ENCODE data around the gene LSR.

Gene LSR

DNA sequence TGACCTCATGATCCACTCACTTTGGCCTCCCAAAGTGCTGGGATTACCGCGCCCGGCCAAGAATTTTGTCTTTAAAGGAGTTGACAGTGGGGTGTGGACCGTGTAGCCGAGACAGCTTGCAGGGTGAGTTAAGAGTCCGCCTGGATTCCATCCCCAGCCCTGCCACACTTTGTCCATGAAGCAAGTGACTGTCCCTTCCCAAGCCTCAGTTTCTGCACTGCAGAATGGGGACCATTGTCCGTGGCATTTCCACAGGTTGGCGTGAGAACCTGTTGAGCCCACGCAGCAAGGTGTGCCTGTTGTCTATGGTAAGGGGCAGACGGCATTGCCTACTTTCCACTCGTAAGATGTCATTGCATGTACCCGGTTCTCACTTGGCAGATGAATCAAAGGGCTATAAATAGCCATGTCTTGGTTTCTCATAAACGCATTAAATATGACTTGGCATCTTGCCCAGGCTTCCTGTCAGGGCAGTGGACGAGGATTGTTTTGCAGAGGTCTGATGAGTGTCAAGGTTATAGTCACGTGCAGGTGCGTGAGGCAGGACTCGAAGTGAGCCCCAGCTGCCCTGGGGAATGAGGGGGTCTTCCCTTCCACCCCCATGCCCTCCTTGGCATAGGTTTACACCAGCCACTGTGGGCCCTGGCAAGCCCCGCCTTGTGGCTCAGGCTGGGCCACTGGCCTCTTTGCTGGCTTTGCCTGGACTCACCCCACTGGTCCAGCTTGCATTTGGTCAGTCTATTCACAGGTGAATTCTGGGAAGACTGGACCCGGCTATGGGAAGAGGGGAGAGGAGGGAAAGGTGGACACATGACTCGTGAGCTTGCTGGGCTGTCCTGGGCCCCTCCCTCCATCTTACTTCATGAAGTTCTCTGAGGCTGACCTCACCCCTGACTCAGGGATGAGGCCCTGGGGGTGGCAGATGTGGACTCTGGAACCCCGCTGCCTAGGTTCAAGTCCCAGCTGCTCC lies 34.9 kb upstream of the LSR start:
- no peak overlapping the region; the same call in 1 of the 2 replicates for H3K27ac ChIP-seq
- TF ChIP-seq ZFX (IDR thresholded peaks at IDR 0.05; ENCODE audit: borderline replicate concordance) = no peak
- TF ChIP-seq, protein P1, sequence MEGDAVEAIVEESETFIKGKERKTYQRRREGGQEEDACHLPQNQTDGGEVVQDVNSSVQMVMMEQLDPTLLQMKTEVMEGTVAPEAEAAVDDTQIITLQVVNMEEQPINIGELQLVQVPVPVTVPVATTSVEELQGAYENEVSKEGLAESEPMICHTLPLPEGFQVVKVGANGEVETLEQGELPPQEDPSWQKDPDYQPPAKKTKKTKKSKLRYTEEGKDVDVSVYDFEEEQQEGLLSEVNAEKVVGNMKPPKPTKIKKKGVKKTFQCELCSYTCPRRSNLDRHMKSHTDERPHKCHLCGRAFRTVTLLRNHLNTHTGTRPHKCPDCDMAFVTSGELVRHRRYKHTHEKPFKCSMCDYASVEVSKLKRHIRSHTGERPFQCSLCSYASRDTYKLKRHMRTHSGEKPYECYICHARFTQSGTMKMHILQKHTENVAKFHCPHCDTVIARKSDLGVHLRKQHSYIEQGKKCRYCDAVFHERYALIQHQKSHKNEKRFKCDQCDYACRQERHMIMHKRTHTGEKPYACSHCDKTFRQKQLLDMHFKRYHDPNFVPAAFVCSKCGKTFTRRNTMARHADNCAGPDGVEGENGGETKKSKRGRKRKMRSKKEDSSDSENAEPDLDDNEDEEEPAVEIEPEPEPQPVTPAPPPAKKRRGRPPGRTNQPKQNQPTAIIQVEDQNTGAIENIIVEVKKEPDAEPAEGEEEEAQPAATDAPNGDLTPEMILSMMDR (IDR thresholded peaks at IDR 0.05) = no peak

DNA sequence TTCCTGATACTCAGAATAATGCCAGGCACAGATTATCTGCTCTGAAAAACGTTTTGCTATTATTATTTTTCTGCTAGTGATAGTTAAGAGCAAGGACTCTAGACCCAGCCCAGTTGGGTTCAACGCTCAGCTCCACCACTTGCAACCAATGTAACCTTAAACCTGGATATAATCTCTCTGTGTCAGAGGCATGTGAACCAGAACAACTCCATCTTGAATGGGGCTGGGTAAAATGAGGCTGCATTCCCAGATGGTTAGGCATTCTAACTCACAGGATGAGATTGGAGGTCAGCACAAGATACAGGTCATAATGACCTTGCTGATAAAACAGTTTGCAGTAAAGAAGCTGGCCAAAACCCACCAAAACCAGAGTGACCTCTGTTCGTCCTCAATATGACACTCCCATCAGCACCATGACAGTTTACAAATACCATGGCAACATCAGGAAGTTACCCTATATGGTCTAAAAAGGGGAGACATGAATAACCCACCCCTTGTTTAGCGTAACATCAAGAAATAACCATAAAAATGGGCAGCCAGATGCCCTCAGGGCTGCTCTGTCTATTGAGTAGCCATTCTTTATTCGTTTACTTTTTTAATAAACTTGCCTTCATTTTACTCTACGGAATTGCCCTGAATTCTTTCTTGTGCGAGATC lies 33.9 kb upstream of the LSR start:
- TF ChIP-seq, protein P1 (IDR thresholded peaks at IDR 0.05) = no peak
- TF ChIP-seq ZFX (IDR thresholded peaks at IDR 0.05; ENCODE audit: borderline replicate concordance) = no peak
- no peak overlapping the region for H3K27ac ChIP-seq

DNA sequence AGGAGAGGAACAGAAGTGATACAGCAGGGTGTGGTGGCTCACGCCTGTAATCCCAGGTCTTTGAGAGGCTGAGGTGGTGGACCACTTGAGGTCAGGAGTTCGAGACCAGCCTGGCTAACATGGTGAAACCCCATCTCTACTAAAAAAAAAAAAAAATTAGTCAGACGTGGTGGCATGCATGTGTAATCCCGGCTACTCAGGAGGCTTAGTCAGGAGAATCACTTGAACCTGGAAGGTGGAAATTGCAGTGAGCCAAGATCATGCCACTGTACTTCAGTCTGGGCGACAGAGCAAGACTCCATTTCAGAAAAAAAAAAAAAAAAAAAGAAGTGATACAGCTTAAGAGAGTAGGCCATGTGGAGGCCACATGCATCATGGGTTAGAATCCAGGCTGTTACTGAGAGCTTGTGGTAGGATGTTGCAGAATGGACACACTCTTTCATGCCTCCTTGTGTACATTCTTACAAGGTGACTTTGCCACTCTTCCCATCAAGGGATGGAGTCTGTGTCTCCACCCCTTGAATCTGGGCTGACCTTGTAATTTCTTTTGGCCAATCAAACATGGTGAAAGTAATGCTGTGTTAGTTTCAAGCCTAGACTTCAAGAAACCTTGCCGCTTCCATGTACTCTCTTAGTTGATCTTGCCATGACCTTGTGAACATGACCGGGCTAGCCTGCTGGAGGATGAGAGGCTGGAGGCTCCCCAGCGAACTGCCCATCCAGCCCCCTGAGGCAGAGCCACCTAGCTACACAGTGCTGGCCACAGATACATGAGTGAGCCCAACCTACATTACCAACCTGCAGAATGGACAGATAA lies 32.6 kb upstream of the LSR start:
- no peak for TF ChIP-seq ZFX (IDR thresholded peaks at IDR 0.05; ENCODE audit: borderline replicate concordance)
- TF ChIP-seq, protein P1 (IDR thresholded peaks at IDR 0.05) = no peak
- no peak overlapping the region for H3K27ac ChIP-seq

DNA sequence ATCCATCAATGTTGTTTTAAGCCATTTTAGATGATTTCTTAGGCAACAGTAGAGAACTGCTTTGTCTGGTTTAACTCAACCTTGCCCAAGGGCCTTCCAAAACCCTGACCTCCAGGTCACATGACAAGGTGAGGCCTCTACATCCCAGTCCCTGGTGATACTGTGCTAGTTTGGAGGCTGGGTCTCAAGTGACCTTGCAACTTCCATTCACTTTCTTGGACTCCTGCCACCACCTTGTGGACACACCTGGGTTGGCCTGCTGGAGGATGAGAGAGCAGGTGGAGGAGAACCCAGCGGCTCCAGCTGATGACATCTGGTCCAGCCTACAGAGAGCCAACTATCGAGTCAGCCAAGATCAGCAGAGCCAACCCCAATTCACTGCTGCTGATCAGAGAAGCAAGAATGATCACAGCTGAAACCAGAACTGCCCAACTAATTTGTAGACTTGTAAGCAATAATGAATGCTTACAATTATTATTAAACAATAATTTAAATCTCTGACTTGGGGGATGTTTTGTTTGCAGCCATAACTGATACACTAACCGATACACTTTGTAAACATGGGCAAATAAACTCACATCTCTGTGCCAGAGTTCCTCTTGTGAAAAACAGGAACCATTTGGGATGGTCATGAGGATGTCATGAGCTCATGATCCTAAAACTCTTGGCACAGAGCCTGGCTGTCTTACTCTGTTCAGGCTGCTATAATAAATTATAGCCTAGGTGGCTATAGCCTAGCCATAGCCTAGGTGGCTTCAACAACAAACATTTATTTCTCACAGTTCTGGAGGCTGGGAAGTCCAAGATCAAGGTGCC lies 31.8 kb upstream of the LSR start:
- TF ChIP-seq, protein P1 (IDR thresholded peaks at IDR 0.05) = no peak
- TF ChIP-seq ZFX (IDR thresholded peaks at IDR 0.05; ENCODE audit: borderline replicate concordance) = no peak
- H3K27ac ChIP-seq = no peak overlapping the region

DNA sequence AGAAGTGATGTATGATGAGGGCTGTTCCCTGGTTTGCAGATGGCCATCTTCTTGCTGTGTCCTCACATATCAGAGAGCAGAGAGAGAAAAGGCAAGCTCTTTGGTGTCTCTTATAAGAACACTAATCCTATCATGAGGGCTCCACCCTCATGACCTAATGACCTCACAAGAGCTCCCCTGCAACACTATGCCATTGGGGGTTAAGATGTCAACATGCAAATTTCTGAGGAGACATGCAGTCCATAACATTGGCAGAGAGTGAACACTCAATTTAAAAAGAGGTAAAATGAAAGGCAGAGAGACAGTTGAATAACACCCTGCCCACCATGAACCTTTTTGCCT lies 31.2 kb upstream of the LSR start:
- H3K27ac ChIP-seq = no peak overlapping the region
- no peak for TF ChIP-seq ZFX (IDR thresholded peaks at IDR 0.05; ENCODE audit: borderline replicate concordance)
- TF ChIP-seq, protein P1 (IDR thresholded peaks at IDR 0.05) = no peak

DNA sequence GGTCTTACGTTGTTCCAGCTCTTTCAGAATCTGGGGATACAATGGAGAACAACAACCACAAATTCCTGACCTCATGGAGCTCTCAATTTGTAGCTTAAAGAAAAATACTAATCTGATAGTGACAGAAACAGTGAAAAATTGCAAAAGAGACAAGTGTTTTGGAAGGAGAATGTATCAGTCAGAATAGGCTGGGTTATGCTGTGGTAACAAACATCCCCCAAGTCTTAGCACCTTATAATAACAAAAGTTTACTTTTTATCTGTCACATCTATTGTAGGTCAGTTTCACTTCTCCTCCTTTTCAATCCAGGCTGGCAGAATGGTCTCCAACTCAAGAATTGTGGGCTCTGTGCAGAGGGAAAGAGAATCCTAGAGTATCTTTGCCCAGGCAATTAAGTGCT lies 29.8 kb upstream of the LSR start:
- no peak for TF ChIP-seq ZFX (IDR thresholded peaks at IDR 0.05; ENCODE audit: borderline replicate concordance)
- TF ChIP-seq, protein P1 (IDR thresholded peaks at IDR 0.05) = no peak
- H3K27ac ChIP-seq = no peak overlapping the region

Measured in 22Rv1 (cell line).